Liver (tissue), 3 donors: ENCODE data around the gene GALNT6.

Experiments
- CTCF ChIP-seq: fragments of 150-350 bp; IDR thresholded peaks from 2 replicates; pipeline ENCODE4 v1.5.1; 2017; ENCODE audit warnings: improper control_type of control experiment, low read depth, low read length; ENCODE audit not compliant: missing input control
- EGR1 ChIP-seq, 2 donors: IDR thresholded peaks; 2 replicates each; pipeline ENCODE4 v1.6.1; 2016 to 2018; ENCODE audit warnings: antibody characterized with exemption in 2 of 2, low read depth in 2 of 2
- GABPA ChIP-seq, 2 donors: IDR thresholded peaks in 1 of 2; conservative IDR thresholded peaks in 1 of 2; 2 replicates each; pipeline ENCODE4 v1.6.1; 2016; ENCODE audit warnings: antibody characterized with exemption in 2 of 2, mild to moderate bottlenecking in 1 of 2, moderate library complexity in 1 of 2
- JUND ChIP-seq, 2 donors: IDR thresholded peaks; 2 replicates each; pipeline ENCODE4 v1.6.1; 2016; ENCODE audit warnings: antibody characterized with exemption in 2 of 2
- MAX ChIP-seq: IDR thresholded peaks from 2 replicates; pipeline ENCODE4 v1.6.1; 2016; ENCODE audit warnings: antibody characterized with exemption
- RAD21 ChIP-seq, 2 donors: IDR thresholded peaks; 2 replicates each; pipeline ENCODE4 v1.6.1; 2016; ENCODE audit warnings: antibody characterized with exemption in 2 of 2, mild to moderate bottlenecking in 2 of 2
- REST ChIP-seq: IDR thresholded peaks from 2 replicates; pipeline ENCODE4 v1.6.1; 2016; ENCODE audit warnings: antibody characterized with exemption, mild to moderate bottlenecking
- TAF1 ChIP-seq: conservative IDR thresholded peaks from 2 replicates; pipeline ENCODE4 v1.6.1; 2016; ENCODE audit warnings: antibody characterized with exemption, mild to moderate bottlenecking
- YY1 ChIP-seq: IDR thresholded peaks from 2 replicates; pipeline ENCODE4 v1.6.1; 2016; ENCODE audit warnings: antibody characterized with exemption, mild to moderate bottlenecking
- ZBTB33 ChIP-seq: IDR thresholded peaks from 2 replicates; pipeline ENCODE4 v1.6.1; 2016; ENCODE audit warnings: antibody characterized with exemption
- donor health status: healthy.
- donor health status: healthy.

GRCh38 chr12:51424094-51424661 is 33.0 kb upstream of the GALNT6 start:
- TF ChIP-seq RAD21 (IDR thresholded peaks at IDR 0.05) (no peak), CTCF (no peak), GABPA (IDR thresholded peaks at IDR 0.05 in 1 of 2, conservative IDR thresholded peaks at IDR 0.05 in 1 of 2) (no peak), TAF1 (no peak), EGR1 (IDR thresholded peaks at IDR 0.05; ENCODE audit: low read depth in 2 of 2) (no peak), YY1 (no peak), REST (no peak), JUND (IDR thresholded peaks at IDR 0.05) (no peak), ZBTB33 (no peak), MAX (no peak)
